Measurements from ENCODE around the gene COX7B. TPM values are rescaled to one million over a fixed set of nuclear protein-coding genes. Genes with fewer than 3 reads are reported as not detected.

The COX7B gene

Small RNA genes within 50 kb of the gene (small RNA-seq; reads per million reads assigned to genes)
- not detected for gene RN7SL460P (ENCODE audit: insufficient read depth)
